ENCODE data around the gene ADSS1. TPM values are rescaled to one million over a fixed set of nuclear protein-coding genes. Genes with fewer than 3 reads are reported as not detected.

Gene ADSS1
- total RNA-seq, 3 donors from 2014 or later = 6.9 to 13.0 (median 7.3) TPM

DNA sequence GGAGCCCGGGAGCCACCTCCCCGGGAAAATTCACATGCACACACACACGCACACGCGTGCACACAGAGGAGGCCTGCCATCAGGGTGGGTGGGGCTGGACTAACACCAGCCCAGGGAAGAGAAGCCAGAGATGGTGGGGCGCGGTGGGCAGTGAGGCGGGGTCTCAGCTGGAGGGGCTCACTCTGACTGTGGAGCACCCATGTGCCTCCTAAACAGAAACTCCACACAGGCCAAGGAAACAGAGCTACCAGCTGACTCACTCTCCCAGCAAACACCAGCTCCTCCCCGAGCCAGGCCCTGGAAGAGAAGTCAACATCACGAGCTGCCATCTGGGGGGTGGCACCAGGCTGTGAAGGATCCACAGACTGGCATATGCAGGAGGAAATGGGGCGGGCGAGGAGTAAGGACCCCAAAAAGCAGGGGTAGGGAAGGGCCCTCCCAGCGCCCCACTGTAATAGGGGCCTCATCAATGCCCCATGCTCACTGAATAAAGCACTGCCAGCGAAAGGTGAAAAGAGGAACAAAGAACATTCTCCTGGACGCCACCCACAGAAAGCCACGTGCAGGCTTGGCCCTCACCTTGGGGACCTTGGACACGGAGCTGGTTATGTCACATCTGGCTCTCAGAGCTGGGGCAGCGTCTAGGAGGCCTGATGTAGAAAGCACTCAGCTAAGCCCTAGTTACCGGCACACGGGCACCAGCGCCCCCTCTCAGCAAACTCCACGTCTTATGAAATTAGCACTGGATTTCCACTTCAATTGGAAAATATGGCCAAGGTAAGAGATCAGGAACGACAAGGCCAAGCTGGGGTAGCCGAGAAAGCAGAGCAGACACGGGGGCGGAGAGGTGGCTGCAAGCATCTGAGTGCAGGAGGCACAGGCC, 43.0 kb upstream of the ADSS1 start:
- H3K27me3 ChIP-seq = no peaks in the 10 kb centered on the region
- no peaks in the 10 kb centered on the region for H3K9me3 ChIP-seq
- intact Hi-C loops (cut with DNase I; ENCODE audit: low total_unique reads) = no loop called here
- H3K4me3 ChIP-seq = peak overlapping the region in 2 of 3 donors; percentile 28 to 48
- peaks cover 24 to 32% of the 10 kb centered on the region in 2 donors for H3K4me1 ChIP-seq
- TF ChIP-seq POLR2AphosphoS5 (IDR thresholded peaks at IDR 0.05) (peak in 1 of 3 donors; percentile 24), POLR2A (IDR thresholded peaks at IDR 0.05) (no peak)
- no peaks in the 10 kb centered on the region for H3K36me3 ChIP-seq
- H3K27ac ChIP-seq = peak overlapping the region; percentile 90 to 91
- DNase-seq (ENCODE audit: low spot score in 2 of 2) = peak; percentile 68 to 79

DNA sequence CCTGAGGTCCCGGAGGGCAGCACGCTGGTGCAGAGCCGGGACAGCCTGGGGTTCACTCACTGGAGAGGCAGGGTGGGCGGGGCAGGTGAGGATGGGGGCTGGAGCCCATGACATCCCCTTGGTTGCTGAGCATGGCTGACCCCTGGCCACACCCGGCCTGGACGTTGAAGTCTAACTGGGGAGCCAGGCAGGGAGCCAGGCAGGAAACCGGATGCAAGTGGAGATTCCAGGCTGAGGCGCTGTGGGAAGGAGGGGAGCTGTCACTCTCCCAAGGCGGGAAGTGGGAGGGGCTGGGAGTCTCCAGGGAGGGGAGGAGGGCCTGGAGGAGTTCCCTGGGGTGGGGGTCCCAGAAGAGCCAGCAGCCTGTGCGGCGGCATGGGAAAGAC, 42.3 kb upstream of the ADSS1 start:
- Histone ChIP-seq H3K4me1 (peaks cover 24 to 33% of the 10 kb centered on the region in 2 donors), H3K9me3 (no peaks in the 10 kb centered on the region), H3K27ac (peak overlapping the region; percentile 90 to 91), H3K27me3 (no peaks in the 10 kb centered on the region), H3K36me3 (no peaks in the 10 kb centered on the region), H3K4me3 (peak overlapping the region in 2 of 3 donors; percentile 28 to 48)
- intact Hi-C loops (cut with DNase I; ENCODE audit: low total_unique reads) = no loop called here
- TF ChIP-seq POLR2AphosphoS5 (IDR thresholded peaks at IDR 0.05) (no peak), POLR2A (IDR thresholded peaks at IDR 0.05) (no peak)
- TF ChIP-seq, protein P1, sequence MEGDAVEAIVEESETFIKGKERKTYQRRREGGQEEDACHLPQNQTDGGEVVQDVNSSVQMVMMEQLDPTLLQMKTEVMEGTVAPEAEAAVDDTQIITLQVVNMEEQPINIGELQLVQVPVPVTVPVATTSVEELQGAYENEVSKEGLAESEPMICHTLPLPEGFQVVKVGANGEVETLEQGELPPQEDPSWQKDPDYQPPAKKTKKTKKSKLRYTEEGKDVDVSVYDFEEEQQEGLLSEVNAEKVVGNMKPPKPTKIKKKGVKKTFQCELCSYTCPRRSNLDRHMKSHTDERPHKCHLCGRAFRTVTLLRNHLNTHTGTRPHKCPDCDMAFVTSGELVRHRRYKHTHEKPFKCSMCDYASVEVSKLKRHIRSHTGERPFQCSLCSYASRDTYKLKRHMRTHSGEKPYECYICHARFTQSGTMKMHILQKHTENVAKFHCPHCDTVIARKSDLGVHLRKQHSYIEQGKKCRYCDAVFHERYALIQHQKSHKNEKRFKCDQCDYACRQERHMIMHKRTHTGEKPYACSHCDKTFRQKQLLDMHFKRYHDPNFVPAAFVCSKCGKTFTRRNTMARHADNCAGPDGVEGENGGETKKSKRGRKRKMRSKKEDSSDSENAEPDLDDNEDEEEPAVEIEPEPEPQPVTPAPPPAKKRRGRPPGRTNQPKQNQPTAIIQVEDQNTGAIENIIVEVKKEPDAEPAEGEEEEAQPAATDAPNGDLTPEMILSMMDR (IDR thresholded peaks at IDR 0.05) = no peak
- DNase-seq (ENCODE audit: low spot score in 2 of 2) = peak; percentile 71 to 93

DNA sequence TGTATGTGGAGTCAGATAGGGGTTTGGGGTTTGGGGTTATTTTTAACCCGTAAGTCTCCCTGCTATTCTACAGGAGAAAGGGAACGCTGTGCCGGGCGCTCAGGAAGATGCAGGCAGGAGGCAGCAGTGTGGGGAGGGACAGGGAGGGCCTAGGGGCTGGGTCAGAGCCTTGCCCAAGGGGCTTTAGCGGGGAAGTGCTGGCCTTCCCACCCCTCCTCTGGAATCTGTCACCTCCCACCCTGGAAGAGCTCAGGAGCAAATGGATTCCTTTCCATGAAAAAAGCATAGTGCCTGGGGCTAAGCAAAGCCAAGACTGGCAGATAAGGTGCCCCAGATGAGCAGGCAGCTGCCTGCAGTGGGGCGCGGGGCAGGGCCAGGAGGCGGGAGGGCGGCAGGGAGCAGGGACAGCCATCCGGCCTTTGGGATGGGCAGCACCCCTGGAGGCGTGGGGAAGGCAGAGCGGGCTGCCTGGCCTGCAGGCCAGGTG, 41.9 kb upstream of the ADSS1 start:
- H3K27ac ChIP-seq = peak overlapping the region; percentile 90 to 91
- H3K9me3 ChIP-seq = no peaks in the 10 kb centered on the region
- H3K4me3 ChIP-seq = peak overlapping the region in 2 of 3 donors; percentile 28 to 48
- peaks cover 24 to 38% of the 10 kb centered on the region in 2 donors for H3K4me1 ChIP-seq
- H3K27me3 ChIP-seq = no peaks in the 10 kb centered on the region
- no peaks in the 10 kb centered on the region for H3K36me3 ChIP-seq
- TF ChIP-seq POLR2AphosphoS5 (IDR thresholded peaks at IDR 0.05) (no peak), POLR2A (IDR thresholded peaks at IDR 0.05) (no peak)
- TF ChIP-seq, protein P1 (IDR thresholded peaks at IDR 0.05) = no peak
- DNase-seq (ENCODE audit: low spot score in 2 of 2) = no peak
- intact Hi-C loops (cut with DNase I; ENCODE audit: low total_unique reads) = no loop called here

DNA sequence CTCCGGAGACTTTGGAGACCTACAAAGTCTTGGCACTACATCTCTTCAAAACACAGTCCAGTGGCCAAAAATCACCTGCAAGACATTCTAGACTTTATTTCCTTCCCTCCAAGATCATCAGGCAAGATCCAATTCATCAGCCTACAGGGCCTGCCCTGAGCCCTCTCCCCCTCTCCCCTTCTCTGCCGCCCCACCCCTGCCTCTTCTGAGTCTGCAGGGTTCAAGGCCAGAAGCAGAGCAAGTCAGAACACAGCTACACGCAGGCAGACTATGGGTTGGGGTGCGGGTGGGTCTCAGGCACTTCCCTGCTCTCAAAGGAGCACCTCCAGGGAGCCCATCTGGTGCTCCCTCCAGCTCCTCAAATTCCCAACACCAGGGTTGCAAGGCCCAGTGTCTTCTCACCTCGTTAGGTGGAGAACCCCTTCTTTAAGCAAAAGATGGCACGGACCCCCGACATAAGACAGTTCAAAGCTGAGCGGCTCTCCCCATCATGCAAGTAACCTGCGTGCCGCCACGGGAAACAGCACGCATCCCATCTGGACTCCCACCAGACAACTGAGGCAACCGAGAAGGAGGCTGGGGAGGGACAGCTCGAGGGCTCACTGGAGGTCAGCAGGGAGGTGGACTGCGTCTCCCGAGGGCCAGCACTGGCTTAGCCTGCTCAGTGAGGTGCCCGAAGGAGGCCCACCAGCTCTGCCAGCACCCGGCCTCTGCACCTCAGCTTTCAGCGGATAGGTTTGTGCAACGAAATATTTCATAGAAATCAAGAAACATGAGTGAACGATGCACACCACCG, 40.2 kb upstream of the ADSS1 start:
- Histone ChIP-seq H3K27me3 (no peaks in the 10 kb centered on the region), H3K27ac (peak overlapping the region in 1 of 2 donors; percentile 91), H3K36me3 (no peaks in the 10 kb centered on the region), H3K4me1 (peaks cover 23 to 46% of the 10 kb centered on the region in 2 donors), H3K4me3 (no peak overlapping the region), H3K9me3 (no peaks in the 10 kb centered on the region)
- TF ChIP-seq, protein P1 (IDR thresholded peaks at IDR 0.05) = no peak
- TF ChIP-seq POLR2AphosphoS5 (IDR thresholded peaks at IDR 0.05) (no peak), POLR2A (IDR thresholded peaks at IDR 0.05) (no peak)
- intact Hi-C loops (cut with DNase I; ENCODE audit: low total_unique reads) = no loop called here
- DNase-seq (ENCODE audit: low spot score in 2 of 2) = no peak

DNA sequence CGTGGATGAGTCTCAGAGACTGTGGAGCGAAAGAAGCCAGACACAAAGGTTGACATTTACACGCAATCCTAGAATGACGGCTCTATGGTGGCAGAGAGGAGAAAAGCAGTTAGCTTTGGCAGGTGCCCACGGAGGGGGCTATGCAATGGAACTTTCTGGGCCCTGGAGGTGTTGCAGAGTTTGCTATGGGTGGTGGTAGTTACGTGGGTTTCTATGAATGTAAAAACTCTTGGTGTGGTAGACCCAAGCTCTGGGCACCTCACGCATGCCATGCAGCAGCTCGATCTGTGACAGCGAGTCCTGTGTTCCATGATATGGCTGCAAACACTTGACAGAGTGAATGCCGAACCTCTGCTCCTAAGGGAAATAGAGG, 39.6 kb upstream of the ADSS1 start:
- Histone ChIP-seq H3K36me3 (no peaks in the 10 kb centered on the region), H3K9me3 (no peaks in the 10 kb centered on the region), H3K4me3 (no peak overlapping the region), H3K4me1 (peaks cover 24 to 46% of the 10 kb centered on the region in 2 donors), H3K27ac (no peak overlapping the region), H3K27me3 (no peaks in the 10 kb centered on the region)
- TF ChIP-seq POLR2A (IDR thresholded peaks at IDR 0.05) (no peak), POLR2AphosphoS5 (IDR thresholded peaks at IDR 0.05) (no peak)
- TF ChIP-seq, protein P1 (IDR thresholded peaks at IDR 0.05) = no peak
- intact Hi-C loops (cut with DNase I; ENCODE audit: low total_unique reads) = no loop called here
- DNase-seq (ENCODE audit: low spot score in 2 of 2) = no peak
